ENCODE measurements around the gene TCP11. TPM values are rescaled to one million over a fixed set of nuclear protein-coding genes. Genes with fewer than 3 reads are reported as not detected.

The TCP11 gene
- total RNA-seq, 1 experiment from 2014 or later, result not detected

DNA sequence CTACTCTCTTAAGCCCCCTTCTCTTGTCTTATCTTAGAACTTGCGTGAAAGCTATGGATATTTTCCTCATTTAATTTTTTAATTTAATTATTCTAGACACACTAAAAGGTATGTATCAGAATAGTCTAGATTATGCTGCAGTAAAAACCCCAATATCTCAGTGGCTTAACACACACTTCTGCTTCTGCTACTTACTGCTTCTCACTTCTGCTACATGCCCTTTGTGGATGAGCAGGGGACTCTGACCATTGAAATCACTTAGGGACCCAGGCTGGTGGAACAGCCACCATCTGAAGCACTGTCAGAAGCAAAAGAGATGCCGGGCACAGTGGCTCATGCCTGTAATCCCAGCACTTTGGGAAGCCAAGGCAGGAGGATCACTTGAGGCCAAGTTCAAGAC lies 45.4 kb upstream of the TCP11 start:
- no peak overlapping the region for H2BK120ac ChIP-seq (ENCODE audit: low read depth, low read length, poor library complexity, severe bottlenecking)
- H3K9ac ChIP-seq (ENCODE audit: extremely low read depth, insufficient read length, low read length), result no peak overlapping the region
- H3T11ph ChIP-seq (ENCODE audit: low read length), result no peak overlapping the region
- H3K9me3 ChIP-seq (ENCODE audit: control insufficient read depth, low read depth, low read length), result no peaks in the 10 kb centered on the region
- DNase-seq, result no peak
- H3K4me1 ChIP-seq (ENCODE audit: insufficient read depth, low read length), result no peaks in the 10 kb centered on the region
- H3K56ac ChIP-seq (ENCODE audit: insufficient read length, low read depth, low read length), result no peak overlapping the region
- H3K27me3 ChIP-seq (ENCODE audit: insufficient read depth, low read length), result no peaks in the 10 kb centered on the region
- no peak overlapping the region for H4K5ac ChIP-seq (ENCODE audit: insufficient read length, low read depth, low read length)
- no CpG with 5 or more reads among the region's 2 CpGs for WGBS (ENCODE audit: extremely low coverage, insufficient read length, low lambda C conversion rate)
- H4K8ac ChIP-seq (replicated peaks; ENCODE audit: insufficient read length, low read depth, low read length), result no peak overlapping the region
- TF ChIP-seq, protein P1, sequence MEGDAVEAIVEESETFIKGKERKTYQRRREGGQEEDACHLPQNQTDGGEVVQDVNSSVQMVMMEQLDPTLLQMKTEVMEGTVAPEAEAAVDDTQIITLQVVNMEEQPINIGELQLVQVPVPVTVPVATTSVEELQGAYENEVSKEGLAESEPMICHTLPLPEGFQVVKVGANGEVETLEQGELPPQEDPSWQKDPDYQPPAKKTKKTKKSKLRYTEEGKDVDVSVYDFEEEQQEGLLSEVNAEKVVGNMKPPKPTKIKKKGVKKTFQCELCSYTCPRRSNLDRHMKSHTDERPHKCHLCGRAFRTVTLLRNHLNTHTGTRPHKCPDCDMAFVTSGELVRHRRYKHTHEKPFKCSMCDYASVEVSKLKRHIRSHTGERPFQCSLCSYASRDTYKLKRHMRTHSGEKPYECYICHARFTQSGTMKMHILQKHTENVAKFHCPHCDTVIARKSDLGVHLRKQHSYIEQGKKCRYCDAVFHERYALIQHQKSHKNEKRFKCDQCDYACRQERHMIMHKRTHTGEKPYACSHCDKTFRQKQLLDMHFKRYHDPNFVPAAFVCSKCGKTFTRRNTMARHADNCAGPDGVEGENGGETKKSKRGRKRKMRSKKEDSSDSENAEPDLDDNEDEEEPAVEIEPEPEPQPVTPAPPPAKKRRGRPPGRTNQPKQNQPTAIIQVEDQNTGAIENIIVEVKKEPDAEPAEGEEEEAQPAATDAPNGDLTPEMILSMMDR (conservative IDR thresholded peaks at IDR 0.05), result no peak
- no peak overlapping the region for H2BK15ac ChIP-seq (ENCODE audit: low read depth, low read length)
- H3K14ac ChIP-seq (ENCODE audit: insufficient read depth, low read length), result no peak overlapping the region
- H3K9me3 Mint-ChIP-seq, result peaks cover 0 to 3% of the 10 kb centered on the region in 2 experiments; a peak in 1 of 5 replicates
- peaks cover 3 to 12% of the 10 kb centered on the region in 2 experiments; a peak in 3 of 4 replicates for H3K4me1 Mint-ChIP-seq
- H3K4me3 Mint-ChIP-seq, result no peak overlapping the region
- H2BK12ac ChIP-seq (ENCODE audit: insufficient read length, low read depth, low read length), result no peak overlapping the region
- no peaks in the 10 kb centered on the region for H3K79me1 ChIP-seq (ENCODE audit: insufficient read depth, low read depth, low read length, poor library complexity, severe bottlenecking)
- H2AK5ac ChIP-seq (ENCODE audit: insufficient read length, low read length), result no peak overlapping the region
- H3K27ac Mint-ChIP-seq, result no peak overlapping the region
- H3K36me3 Mint-ChIP-seq (ENCODE audit: insufficient read depth in 1 of 3, low read depth in 3 of 3), result no peaks in the 10 kb centered on the region
- no peak overlapping the region for H3K4ac ChIP-seq (ENCODE audit: low read depth, low read length)
- H3K4me2 ChIP-seq (ENCODE audit: insufficient read depth, insufficient read length, low read length), result no peak overlapping the region
- H3K79me2 ChIP-seq (ENCODE audit: insufficient read depth, low read length), result no peaks in the 10 kb centered on the region
- H3K27me3 Mint-ChIP-seq (ENCODE audit: low read depth), result peaks cover 29% of the 10 kb centered on the region
- no peak overlapping the region for H3K18ac ChIP-seq (ENCODE audit: insufficient read length, low read depth, low read length)
- no peak overlapping the region for H2BK20ac ChIP-seq (ENCODE audit: low read depth, low read length, poor library complexity, severe bottlenecking)
- no peak overlapping the region for H2AFZ ChIP-seq (ENCODE audit: low read length)
- H3K27ac ChIP-seq (ENCODE audit: insufficient read length, low read depth, low read length), result no peak overlapping the region
- no peak overlapping the region for H3K23ac ChIP-seq (ENCODE audit: insufficient read length, low read depth, low read length)
- H4K91ac ChIP-seq (ENCODE audit: insufficient read length, low read depth, low read length), result no peak overlapping the region
- H4K20me1 ChIP-seq (ENCODE audit: control insufficient read depth, insufficient read depth, insufficient read length), result no peaks in the 10 kb centered on the region
- no peak overlapping the region for H2BK5ac ChIP-seq (ENCODE audit: insufficient read length, low read length)
- no peaks in the 10 kb centered on the region for H3K23me2 ChIP-seq (ENCODE audit: insufficient read length, low read depth, low read length, poor library complexity, severe bottlenecking)
